H9 (cell line): ENCODE measurements around the gene EVX2. TPM values are rescaled to one million over a fixed set of nuclear protein-coding genes. Genes with fewer than 3 reads are reported as not detected.

Experiments used
- DNase-seq: peaks from one replicate; pipeline ENCODE4 v3.0.0-alpha.2; 2017
- H2AFZ ChIP-seq: one replicate; pipeline ENCODE4 v1.6.1; 2013; ENCODE audit warnings: mild to moderate bottlenecking, low read length, control low read depth, moderate library complexity
- H2AK5ac ChIP-seq: 2 replicates; pipeline ENCODE4 v1.6.1; 2013; ENCODE audit warnings: low read length, control low read depth, mixed read lengths; ENCODE audit not compliant: insufficient read length
- H2BK120ac ChIP-seq: one replicate; pipeline ENCODE4 v1.6.1; 2013; ENCODE audit warnings: low read depth, mild to moderate bottlenecking, low read length, control low read depth, inconsistent platforms; ENCODE audit not compliant: poor library complexity, severe bottlenecking
- H2BK12ac ChIP-seq: 2 replicates; pipeline ENCODE4 v1.6.1; 2013; ENCODE audit warnings: low read length, control low read depth, mixed read lengths, low read depth; ENCODE audit not compliant: insufficient read length
- H2BK15ac ChIP-seq: 2 replicates; pipeline ENCODE4 v1.6.1; 2013; ENCODE audit warnings: low read depth, low read length, control low read depth
- H2BK20ac ChIP-seq: one replicate; pipeline ENCODE4 v1.6.1; 2013; ENCODE audit warnings: low read depth, mild to moderate bottlenecking, low read length, control low read depth, inconsistent platforms; ENCODE audit not compliant: poor library complexity, severe bottlenecking
- H2BK5ac ChIP-seq: 2 replicates; pipeline ENCODE4 v1.6.1; 2013; ENCODE audit warnings: low read length, control low read depth, mixed read lengths; ENCODE audit not compliant: insufficient read length
- H3K14ac ChIP-seq: 2 replicates; pipeline ENCODE4 v1.6.1; 2013; ENCODE audit warnings: low read length, control low read depth; ENCODE audit not compliant: insufficient read depth
- H3K18ac ChIP-seq: 2 replicates; pipeline ENCODE4 v1.6.1; 2013; ENCODE audit warnings: low read depth, mild to moderate bottlenecking, mixed read lengths, low read length, control low read depth; ENCODE audit not compliant: insufficient read length
- H3K23ac ChIP-seq: 2 replicates; pipeline ENCODE4 v1.6.1; 2013; ENCODE audit warnings: low read length, control low read depth, mixed read lengths, low read depth; ENCODE audit not compliant: insufficient read length
- H3K23me2 ChIP-seq: 2 replicates; pipeline ENCODE4 v1.6.1; 2013; ENCODE audit warnings: low read depth, mild to moderate bottlenecking, mixed read lengths, low read length, control low read depth; ENCODE audit not compliant: insufficient read length, poor library complexity, severe bottlenecking
- H3K27ac ChIP-seq: 2 replicates; pipeline ENCODE4 v1.5.1; 2013; ENCODE audit warnings: low read length, control low read depth, mixed read lengths, low read depth; ENCODE audit not compliant: insufficient read length
- H3K27me3 ChIP-seq: 2 replicates; pipeline ENCODE4 v1.6.1; 2013; ENCODE audit warnings: low read length, control low read depth, inconsistent platforms; ENCODE audit not compliant: insufficient read depth
- H3K4ac ChIP-seq: 2 replicates; pipeline ENCODE4 v1.6.1; 2013; ENCODE audit warnings: low read depth, mild to moderate bottlenecking, control low read depth, inconsistent platforms, low read length, moderate library complexity
- H3K4me1 ChIP-seq: 2 replicates; pipeline ENCODE4 v1.6.1; 2013; ENCODE audit warnings: low read length, control low read depth, inconsistent platforms; ENCODE audit not compliant: insufficient read depth
- H3K4me2 ChIP-seq: 2 replicates; pipeline ENCODE4 v1.6.1; 2013; ENCODE audit warnings: low read length, control low read depth, mixed read lengths; ENCODE audit not compliant: insufficient read length, insufficient read depth
- H3K56ac ChIP-seq: 2 replicates; pipeline ENCODE4 v1.6.1; 2013; ENCODE audit warnings: low read depth, mild to moderate bottlenecking, mixed read lengths, low read length, control low read depth; ENCODE audit not compliant: insufficient read length
- H3K79me1 ChIP-seq: 2 replicates; pipeline ENCODE4 v1.6.1; 2013; ENCODE audit warnings: low read depth, mild to moderate bottlenecking, moderate library complexity, low read length, control low read depth, inconsistent platforms; ENCODE audit not compliant: insufficient read depth, poor library complexity, severe bottlenecking
- H3K79me2 ChIP-seq: 2 replicates; pipeline ENCODE4 v1.6.1; 2013; ENCODE audit warnings: low read length, control low read depth, inconsistent platforms; ENCODE audit not compliant: insufficient read depth
- H3K9ac ChIP-seq: 2 replicates; pipeline ENCODE4 v1.6.1; 2013; ENCODE audit warnings: low read length, control low read depth, mixed read lengths; ENCODE audit not compliant: insufficient read length; ENCODE audit errors: extremely low read depth
- H3K9me3 ChIP-seq: one replicate; pipeline ENCODE4 v1.6.1; 2013; ENCODE audit warnings: low read depth, low read length, inconsistent platforms; ENCODE audit not compliant: control insufficient read depth
- H3T11ph ChIP-seq: one replicate; pipeline ENCODE4 v1.6.1; 2013; ENCODE audit warnings: mild to moderate bottlenecking, low read length, control low read depth, inconsistent platforms
- H4K20me1 ChIP-seq: one replicate; pipeline ENCODE4 v1.6.1; 2013; ENCODE audit not compliant: control insufficient read depth, insufficient read length, insufficient read depth
- H4K5ac ChIP-seq: 2 replicates; pipeline ENCODE4 v1.6.1; 2013; ENCODE audit warnings: low read depth, mild to moderate bottlenecking, mixed read lengths, low read length, control low read depth; ENCODE audit not compliant: insufficient read length
- H4K8ac ChIP-seq: replicated peaks from 2 replicates; pipeline ENCODE4 v1.6.1; 2013; ENCODE audit warnings: low read length, control low read depth, mixed read lengths, low read depth; ENCODE audit not compliant: insufficient read length
- H4K91ac ChIP-seq: 2 replicates; pipeline ENCODE4 v1.6.1; 2013; ENCODE audit warnings: low read depth, mild to moderate bottlenecking, moderate library complexity, mixed read lengths, low read length, control low read depth; ENCODE audit not compliant: insufficient read length
- H3K27ac Mint-ChIP-seq, 3 experiments: 2 replicates in 2 of 3; 3 replicates in 1 of 3; pipeline ENCODE4 v1.8.0; 2020 to 2021; ENCODE audit warnings: mixed read lengths in 3 of 3, mild to moderate bottlenecking in 1 of 3, moderate library complexity in 1 of 3
- H3K27me3 Mint-ChIP-seq: 2 replicates; pipeline ENCODE4 v1.8.0; 2021; ENCODE audit warnings: low read depth, mild to moderate bottlenecking, moderate library complexity, mixed read lengths
- H3K36me3 Mint-ChIP-seq, 3 experiments: 2 replicates in 2 of 3; 3 replicates in 1 of 3; pipeline ENCODE4 v1.8.0; 2020 to 2021; ENCODE audit warnings: low read depth in 3 of 3, mixed read lengths in 3 of 3; ENCODE audit not compliant: insufficient read depth in 1 of 3
- H3K4me1 Mint-ChIP-seq, 2 experiments: 2 replicates each; pipeline ENCODE4 v1.8.0; 2020; ENCODE audit warnings: mixed read lengths in 2 of 2
- H3K4me3 Mint-ChIP-seq, 2 experiments: 2 replicates in 1 of 2; 3 replicates in 1 of 2; pipeline ENCODE4 v1.8.0; 2020 to 2021; ENCODE audit warnings: mild to moderate bottlenecking in 2 of 2, mixed read lengths in 2 of 2, moderate library complexity in 1 of 2
- H3K9me3 Mint-ChIP-seq, 2 experiments: 2 replicates in 1 of 2; 3 replicates in 1 of 2; pipeline ENCODE4 v1.8.0; 2020; ENCODE audit warnings: mild to moderate bottlenecking in 2 of 2, mixed read lengths in 2 of 2, moderate library complexity in 1 of 2
- CTCF ChIP-seq: fragments of 200-600 bp; sonication (generic); conservative IDR thresholded peaks from 3 replicates; pipeline ENCODE4 v1.8.0; 2021; ENCODE audit warnings: antibody characterized with exemption, mild to moderate bottlenecking
- WGBS: extraction: QIAGEN DNeasy Blood & Tissue Kit; methylation state at CpG from one replicate; pipeline ENCODE4 v1.1.7; 2013; ENCODE audit warnings: missing lambda C conversion rate, low lambda C conversion rate, mixed read lengths; ENCODE audit not compliant: insufficient read length; ENCODE audit errors: extremely low coverage; 5-methylcytosine and 5-hydroxymethylcytosine counted together
- total RNA-seq: library from RNA; stranded (reverse); gene quantifications from 2 replicates; pipeline ENCODE4 v1.2.1, GENCODE V29; 2021

EVX2 gene
- total RNA-seq, 1 experiment from 2014 or later, result not detected

- Histone ChIP-seq H3K18ac (no peak overlapping the region), H4K20me1 (peaks cover 4% of the 10 kb centered on the region)
- peaks cover 100% of the 10 kb centered on the region for H3K27me3 Mint-ChIP-seq
Measured at GRCh38 chr2:176114120-176114929, 30.6 kb upstream of the EVX2 start.

More at GRCh38 chr2:176114120-176114929, 30.6 kb upstream of the EVX2 start:
- Histone ChIP-seq H4K8ac (no peak overlapping the region), H2BK15ac (no peak overlapping the region), H3K79me2 (no peaks in the 10 kb centered on the region), H3K4me1 (no peaks in the 10 kb centered on the region), H2AK5ac (no peak overlapping the region), H3K23ac (no peak overlapping the region), H3K4ac (no peak overlapping the region), H3K14ac (no peak overlapping the region), H3K9me3 (no peaks in the 10 kb centered on the region), H3K9ac (no peak overlapping the region), H2BK120ac (no peak overlapping the region), H2BK12ac (no peak overlapping the region), H3K27me3 (peaks cover 98% of the 10 kb centered on the region), H3K56ac (no peak overlapping the region), H3K23me2 (peaks cover 2% of the 10 kb centered on the region), H4K91ac (no peak overlapping the region), H2BK20ac (no peak overlapping the region), H3T11ph (no peak overlapping the region), H3K27ac (no peak overlapping the region), H2AFZ (no peak overlapping the region), H2BK5ac (no peak overlapping the region), H3K4me2 (no peak overlapping the region), H4K5ac (no peak overlapping the region), H3K79me1 (no peaks in the 10 kb centered on the region)
- peak; percentile 43 for DNase-seq
- H3K9me3 Mint-ChIP-seq, result peaks cover 10 to 21% of the 10 kb centered on the region in 2 experiments
- peaks cover 0 to 13% of the 10 kb centered on the region in 2 experiments; a peak in 2 of 4 replicates for H3K4me1 Mint-ChIP-seq
- no peak for TF ChIP-seq CTCF
- WGBS, result no CpG with 5 or more reads among the region's 26 CpGs
- H3K36me3 Mint-ChIP-seq, result peaks cover 0 to 3% (median 0%) of the 10 kb centered on the region in 3 experiments; a peak in 2 of 7 replicates
- H3K4me3 Mint-ChIP-seq, result no peak overlapping the region
- H3K27ac Mint-ChIP-seq, result no peak overlapping the region
